ENCODE data around the gene CARNS1.

DNA sequence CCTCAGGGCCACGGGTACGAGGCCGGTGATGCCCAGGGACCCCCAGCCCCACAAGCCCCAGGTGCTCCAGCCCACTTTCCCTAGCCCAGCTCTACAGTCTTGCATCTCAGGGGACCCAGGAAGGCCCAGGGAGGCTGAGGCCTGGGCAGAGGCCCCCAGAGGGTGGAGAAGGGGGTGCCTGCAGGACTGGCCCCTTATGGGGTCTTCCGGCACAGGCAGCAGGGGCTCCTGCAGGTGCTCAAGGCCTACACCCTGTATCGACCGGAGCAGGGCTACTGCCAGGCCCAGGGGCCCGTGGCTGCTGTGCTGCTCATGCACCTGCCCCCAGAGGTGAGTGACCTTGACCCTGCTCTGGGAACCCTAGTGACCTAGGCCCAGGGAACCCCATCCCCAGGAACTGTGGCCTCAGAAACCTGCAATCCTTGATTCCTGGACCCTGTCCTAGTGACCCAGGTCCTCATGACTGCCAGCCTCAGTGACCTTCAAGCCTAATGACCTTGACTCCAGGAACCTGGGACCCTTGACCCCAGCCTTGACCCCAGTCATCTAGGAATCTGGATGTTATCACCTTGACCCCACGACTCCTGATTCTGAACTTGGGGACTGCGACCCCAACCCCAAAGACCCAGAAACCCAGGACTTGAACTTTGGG lies 9.7 kb upstream of the CARNS1 start:
- TF ChIP-seq RARB (CRISPR knock-in tag; IDR thresholded peaks at IDR 0.05) (no peak), ZFP3 (CRISPR knock-in tag; IDR thresholded peaks at IDR 0.05) (no peak), TOX (CRISPR knock-in tag; IDR thresholded peaks at IDR 0.05; ENCODE audit: borderline replicate concordance) (no peak), TCF4 (CRISPR knock-in tag; IDR thresholded peaks at IDR 0.05; ENCODE audit: borderline replicate concordance) (no peak)
- TF ChIP-seq, protein P1, sequence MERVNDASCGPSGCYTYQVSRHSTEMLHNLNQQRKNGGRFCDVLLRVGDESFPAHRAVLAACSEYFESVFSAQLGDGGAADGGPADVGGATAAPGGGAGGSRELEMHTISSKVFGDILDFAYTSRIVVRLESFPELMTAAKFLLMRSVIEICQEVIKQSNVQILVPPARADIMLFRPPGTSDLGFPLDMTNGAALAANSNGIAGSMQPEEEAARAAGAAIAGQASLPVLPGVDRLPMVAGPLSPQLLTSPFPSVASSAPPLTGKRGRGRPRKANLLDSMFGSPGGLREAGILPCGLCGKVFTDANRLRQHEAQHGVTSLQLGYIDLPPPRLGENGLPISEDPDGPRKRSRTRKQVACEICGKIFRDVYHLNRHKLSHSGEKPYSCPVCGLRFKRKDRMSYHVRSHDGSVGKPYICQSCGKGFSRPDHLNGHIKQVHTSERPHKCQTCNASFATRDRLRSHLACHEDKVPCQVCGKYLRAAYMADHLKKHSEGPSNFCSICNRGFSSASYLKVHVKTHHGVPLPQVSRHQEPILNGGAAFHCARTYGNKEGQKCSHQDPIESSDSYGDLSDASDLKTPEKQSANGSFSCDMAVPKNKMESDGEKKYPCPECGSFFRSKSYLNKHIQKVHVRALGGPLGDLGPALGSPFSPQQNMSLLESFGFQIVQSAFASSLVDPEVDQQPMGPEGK (CRISPR knock-in tag; IDR thresholded peaks at IDR 0.05; ENCODE audit: borderline replicate concordance): no peak
- TF ChIP-seq, protein P2, sequence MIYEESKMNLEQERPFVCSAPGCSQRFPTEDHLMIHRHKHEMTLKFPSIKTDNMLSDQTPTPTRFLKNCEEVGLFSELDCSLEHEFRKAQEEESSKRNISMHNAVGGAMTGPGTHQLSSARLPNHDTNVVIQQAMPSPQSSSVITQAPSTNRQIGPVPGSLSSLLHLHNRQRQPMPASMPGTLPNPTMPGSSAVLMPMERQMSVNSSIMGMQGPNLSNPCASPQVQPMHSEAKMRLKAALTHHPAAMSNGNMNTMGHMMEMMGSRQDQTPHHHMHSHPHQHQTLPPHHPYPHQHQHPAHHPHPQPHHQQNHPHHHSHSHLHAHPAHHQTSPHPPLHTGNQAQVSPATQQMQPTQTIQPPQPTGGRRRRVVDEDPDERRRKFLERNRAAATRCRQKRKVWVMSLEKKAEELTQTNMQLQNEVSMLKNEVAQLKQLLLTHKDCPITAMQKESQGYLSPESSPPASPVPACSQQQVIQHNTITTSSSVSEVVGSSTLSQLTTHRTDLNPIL (CRISPR knock-in tag; IDR thresholded peaks at IDR 0.05; ENCODE audit: low read depth): no peak

Measured in SK-N-SH treated with all-trans-retinoic acid at 6 μM for 48 hours (cell line).